Glomerular endothelial cell (primary cell): ENCODE measurements around the gene HOXD12. TPM values are rescaled to one million over a fixed set of nuclear protein-coding genes. Genes with fewer than 3 reads are reported as not detected.

ENCODE experiments used
- DNase-seq: peaks from one replicate; pipeline ENCODE4 v3.0.0-alpha.2; 2011; ENCODE audit warnings: low read depth, low spot score; ENCODE audit errors: extremely low read depth
- total RNA-seq: library from RNA; depleted of rRNA; stranded (reverse); fragments of >200 nt; gene quantifications from 2 replicates; pipeline ENCODE4 v1.2.3, GENCODE V29; 2015

HOXD12 gene
- total RNA-seq, 1 donor from 2014 or later, result not detected

- no peak for DNase-seq
These were observed 19.2 kb downstream of the HOXD12 start for GRCh38 chr2:176118601-176119339.

DNA sequence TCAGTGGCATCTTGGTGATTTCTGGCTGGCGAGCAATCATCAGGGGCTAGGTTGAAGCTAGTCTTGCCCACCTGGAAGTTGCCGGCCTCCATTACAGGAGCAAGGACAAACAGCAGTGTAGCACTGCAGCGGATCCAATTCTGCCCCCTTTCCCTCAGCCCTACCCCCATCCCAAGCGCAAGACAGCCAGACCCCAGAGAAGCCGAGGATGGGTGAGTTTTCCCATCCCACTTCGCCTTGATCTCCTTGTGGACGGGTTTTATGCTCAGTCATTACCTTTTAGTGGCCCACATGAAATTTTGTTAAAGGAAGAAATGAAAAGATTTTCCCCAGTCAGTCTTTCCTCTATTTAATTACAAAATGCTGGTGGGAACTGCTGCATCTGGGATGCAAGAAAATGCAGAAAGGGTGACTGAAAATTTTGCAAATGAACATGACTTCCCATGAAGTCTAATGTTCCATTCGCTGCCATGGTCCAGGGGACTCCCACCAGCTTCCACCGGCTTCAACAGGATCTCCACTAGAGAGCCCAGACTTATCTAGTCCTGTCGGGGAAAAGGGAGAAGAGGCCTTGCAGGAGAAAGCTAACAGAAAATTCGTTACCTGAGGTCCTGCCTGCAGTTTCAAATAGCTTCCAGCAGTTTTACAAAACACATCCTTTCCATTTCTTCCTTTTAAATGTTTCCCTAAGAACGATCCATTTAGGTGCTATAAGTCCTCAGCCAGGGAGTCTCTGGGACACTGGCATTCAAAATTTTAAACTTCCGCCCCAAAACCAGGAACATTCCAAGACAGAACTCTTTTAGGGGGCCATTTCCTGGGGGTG lies 21.0 kb downstream of the HOXD12 start:
- no peak for DNase-seq

- DNase-seq, result no peak
These were observed 21.8 kb downstream of the HOXD12 start for GRCh38 chr2:176121190-176122051.

DNA sequence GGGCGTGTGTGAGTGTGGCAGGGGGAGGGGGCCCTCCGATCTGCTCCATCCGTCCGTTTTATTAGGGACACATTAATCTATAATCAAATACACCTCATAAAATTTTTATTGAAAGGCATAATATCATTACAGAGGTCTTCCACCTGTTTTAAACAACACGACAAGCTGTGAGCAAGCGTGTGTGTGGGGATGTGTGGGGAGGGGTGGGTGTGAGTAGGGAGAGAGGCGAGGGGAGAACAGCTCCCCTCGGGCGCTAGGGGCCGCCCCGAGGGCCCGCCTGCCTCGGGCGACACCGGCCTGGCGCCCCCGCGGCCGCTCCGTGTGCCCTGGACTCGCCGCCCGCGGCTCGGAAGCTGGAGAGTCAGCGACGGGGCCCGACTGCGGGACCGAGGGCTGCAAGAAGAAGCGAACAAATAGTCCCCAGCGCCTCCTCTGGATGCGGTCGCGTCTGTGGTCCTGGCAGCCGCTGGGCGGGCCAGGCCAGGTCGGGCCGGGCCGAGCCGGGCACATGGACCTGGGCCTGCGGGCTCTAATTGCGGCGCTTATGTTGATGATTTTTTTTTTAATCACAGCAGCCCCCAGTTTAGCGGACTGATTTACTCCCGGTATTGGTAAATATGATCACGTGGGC lies 22.6 kb downstream of the HOXD12 start:
- no peak for DNase-seq

GRCh38 chr2:176122683-176123410 lies 23.3 kb downstream of the HOXD12 start, which contains the start of gene HOXD9:
Gene HOXD9 (plus strand): TSS chr2:176122719. CDS start chr2:176122769, 50 bp downstream.
- no peak for DNase-seq

- no peak for DNase-seq
These were observed 24.0 kb downstream of the HOXD12 start for GRCh38 chr2:176123411-176124109.

GRCh38 chr2:176124110-176124946 lies 24.7 kb downstream of the HOXD12 start:
- DNase-seq, result no peak

DNA sequence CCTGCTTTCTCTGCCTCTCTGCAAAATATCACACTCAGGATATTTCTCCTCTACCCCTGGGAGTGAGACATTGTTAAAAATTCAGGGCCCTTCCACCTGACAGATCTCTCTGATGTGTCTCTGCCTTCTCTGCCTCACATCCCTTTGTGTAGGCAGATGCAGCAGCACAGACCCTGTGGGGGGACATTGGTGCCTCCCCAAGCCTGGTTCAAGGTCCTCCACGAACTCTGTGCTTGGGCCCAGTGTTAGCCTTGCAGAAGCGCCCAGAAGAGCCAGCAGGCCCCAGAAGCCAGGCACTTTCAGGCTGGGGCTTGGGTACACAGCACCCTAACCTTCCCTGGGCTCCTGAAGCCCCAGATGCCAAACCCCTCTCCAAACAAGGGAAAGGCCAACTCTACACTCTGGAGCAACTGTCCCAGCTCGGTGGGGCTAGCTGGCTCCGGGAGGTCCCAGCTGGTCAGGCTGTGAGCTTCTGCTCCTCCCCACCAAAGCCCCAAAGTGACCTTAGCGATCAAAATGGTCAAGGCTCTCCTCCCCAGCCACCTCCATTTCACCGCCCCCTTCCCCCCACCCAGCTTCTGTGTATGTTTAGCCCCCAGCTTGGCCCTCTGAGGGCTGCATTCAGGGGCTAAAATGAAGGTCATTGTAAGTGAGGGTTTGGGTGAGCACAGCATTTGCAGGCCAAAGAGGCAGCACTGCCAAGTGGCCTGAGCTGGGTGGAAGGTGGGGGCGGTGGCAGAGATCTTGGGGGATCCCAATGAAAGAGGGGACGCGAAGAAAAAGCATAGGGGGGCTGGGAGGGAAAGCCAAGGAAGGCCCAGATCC lies 25.6 kb downstream of the HOXD12 start:
- DNase-seq, result no peak

DNA sequence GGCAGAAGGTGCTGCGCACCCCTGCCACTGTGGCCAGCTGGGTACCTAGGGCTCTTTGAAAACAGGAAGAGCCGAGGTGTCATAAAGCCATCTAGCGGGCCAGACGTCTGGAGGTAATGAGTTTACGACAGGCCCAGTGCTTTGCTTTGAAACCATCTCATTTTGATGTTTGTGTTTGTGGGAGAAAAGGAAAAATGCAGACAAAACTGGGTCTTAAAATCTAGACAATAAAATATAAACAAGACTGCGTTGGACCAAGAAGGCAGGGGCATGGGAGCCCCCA lies 26.1 kb downstream of the HOXD12 start:
- no peak for DNase-seq

DNA sequence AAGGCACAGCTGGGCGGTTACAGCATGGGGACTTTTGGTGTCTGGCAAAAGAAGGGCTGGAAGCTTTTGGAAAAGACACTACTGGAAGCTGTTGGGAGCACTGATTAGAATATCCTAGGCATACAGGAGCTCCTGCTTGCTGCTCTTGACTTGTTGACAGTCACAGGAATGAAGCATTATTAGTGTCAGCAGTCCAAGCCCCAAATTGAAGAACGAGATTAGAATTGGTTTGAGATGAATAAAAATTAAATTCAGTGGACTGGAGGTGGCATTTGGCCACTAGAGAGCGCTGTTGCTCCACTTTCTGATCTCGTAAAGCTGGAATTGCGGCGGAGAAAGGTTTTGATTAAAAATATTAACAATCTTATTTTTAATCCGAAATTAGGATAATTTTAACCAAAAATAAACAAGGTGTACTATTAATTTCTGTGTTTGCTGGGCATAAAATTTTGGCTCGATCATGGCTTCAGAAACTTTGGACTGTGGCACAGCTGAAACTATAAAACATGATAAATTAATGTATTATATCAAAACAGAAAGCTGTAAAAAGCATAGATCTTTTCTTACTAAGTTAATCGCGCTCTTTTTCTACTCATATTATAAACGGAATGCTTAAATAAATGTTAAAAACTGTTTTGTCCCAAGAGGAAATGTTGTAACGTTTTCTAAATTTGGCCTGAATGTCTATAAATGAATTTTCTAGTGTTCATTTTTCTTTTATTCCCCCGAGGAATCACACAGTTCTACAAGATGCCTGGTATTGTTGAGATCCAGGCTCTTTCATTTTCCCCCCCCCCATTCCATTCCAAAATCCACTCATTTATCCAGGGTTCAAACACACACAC lies 27.6 kb downstream of the HOXD12 start:
- no peak for DNase-seq

GRCh38 chr2:176127774-176128072 lies 28.1 kb downstream of the HOXD12 start:
- DNase-seq, result no peak

DNA sequence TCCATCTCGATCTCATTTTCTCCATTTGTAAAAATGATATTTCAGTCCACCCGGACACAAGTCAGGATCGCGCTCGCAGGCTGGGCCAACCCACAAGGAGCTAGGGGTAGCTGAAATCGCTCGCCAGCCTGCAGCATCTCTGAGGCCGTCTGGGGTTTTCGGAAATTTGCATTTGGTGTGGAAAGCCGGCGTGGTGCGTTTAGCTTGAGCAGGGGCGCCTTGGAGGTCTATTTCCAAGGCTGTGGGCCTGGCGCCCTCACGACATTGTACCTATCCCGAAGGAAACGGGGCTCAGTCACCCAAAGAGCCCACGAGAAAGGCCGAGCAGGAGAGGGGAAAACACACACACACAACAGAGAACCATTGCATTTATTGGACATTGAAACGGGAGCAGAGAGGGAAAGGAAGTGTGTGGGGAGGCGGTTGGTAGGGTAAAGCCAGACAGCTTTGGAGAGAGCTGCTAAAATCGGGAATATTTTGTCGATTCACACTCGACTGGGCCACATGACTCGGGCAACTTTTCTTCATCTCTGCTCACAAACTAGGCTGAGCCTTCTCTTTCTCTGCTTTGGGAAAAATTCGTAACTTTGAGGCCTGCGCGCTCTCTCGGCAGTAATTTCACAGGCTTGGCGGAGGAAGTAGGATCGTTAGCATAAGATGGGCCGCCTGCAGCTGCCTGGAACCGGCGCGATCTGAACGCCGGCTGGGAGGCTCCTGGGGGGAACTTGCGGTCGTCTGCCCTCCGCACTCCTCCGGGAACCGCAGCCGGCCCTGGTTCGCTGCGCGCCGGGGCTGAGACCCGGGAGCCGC lies 28.8 kb downstream of the HOXD12 start:
- no peak for DNase-seq

DNA sequence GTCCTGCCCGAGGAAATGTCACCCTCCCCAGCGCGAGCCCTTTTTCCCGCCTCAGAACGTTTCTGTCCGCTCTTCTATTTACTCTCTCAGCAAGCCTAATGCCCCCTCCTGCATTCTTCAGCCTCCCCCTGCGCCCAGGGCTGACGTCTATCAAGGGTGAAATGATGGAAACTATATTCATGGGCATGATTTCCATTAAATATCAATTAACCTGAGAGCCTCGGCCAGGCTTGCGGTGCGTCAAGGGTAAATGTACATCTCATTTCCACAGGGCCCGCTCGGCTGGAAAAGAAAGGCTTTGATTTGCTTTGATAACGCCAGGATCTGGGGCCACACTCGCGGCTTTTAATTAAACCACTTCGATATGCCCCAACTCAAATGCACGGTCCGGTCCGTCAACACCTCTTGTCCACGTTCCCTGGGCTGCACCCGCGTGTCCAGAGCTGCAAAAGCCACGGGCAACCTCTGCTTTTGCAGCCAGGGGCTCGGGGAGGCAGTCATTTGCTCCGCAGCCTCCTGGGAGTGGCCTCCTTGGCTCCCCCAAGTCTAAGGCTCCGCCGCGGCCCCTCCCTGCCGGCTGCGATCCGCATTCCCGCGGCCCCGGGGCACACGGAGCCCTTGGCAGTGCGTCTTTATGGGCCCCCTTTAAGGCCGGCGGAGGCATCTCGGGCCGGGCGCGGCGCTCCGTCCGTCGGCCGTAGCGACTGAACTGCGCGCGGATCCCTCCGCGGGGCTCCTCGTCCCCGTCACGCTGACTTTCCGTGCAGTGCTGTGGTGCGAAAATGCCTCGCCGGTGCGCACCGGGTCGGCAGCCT lies 29.6 kb downstream of the HOXD12 start, which contains the start of gene HOXD8:
TSS of gene HOXD8 (plus strand) at position 724 of the 815 bp plus-strand sequence. CDS start 662 bp downstream, outside the sequence.
- no peak for DNase-seq

DNA sequence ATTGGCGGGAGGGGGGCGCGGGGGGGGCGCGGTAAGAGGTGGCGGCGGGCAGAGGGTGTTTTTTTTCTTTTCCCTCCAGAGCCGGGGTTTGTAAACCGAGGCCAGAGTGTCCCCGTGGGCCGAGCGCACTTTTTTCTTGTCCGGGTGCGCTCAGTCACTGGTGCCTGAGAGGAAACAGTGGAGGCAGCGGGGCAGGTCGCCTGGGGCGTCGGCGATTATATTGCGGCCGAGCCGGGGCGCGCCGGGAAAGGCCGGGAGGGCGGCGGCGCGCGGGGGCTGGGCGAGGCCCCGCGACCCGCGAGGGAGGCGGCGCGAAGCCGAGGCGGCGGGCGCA lies 30.2 kb downstream of the HOXD12 start:
- no peak for DNase-seq
